ENCODE results near the gene STAB2. TPM values are rescaled to one million over a fixed set of nuclear protein-coding genes. Genes with fewer than 3 reads are reported as not detected.

The STAB2 gene
- total and polyA plus RNA-seq, 9 donors: 0.05 to 9.3 (median 0.86) TPM

GRCh38 chr12:103546959-103547358, 40.1 kb upstream of the STAB2 start:
- no peaks in the 10 kb centered on the region for H3K36me3 ChIP-seq
- no peak overlapping the region for H3K4me3 ChIP-seq
- 63 to 97% (median 92%) methylated on average over 2 of the region's 2 CpGs for WGBS, 3 donors
- H3K27ac ChIP-seq: no peak overlapping the region
- H3K9me3 ChIP-seq: no peaks in the 10 kb centered on the region
- TF ChIP-seq CTCF (IDR thresholded peaks at IDR 0.05): no peak
- no peak for TF ChIP-seq POLR2A (IDR thresholded peaks at IDR 0.05)
- no peak for TF ChIP-seq EP300 (IDR thresholded peaks at IDR 0.05)
- DNase-seq: no peak
- no peaks in the 10 kb centered on the region for H3K4me1 ChIP-seq (ENCODE audit: insufficient read depth)
- no peaks in the 10 kb centered on the region for H3K27me3 ChIP-seq
- intact Hi-C loops (cut with DNase I): loop anchor here in 2 of 4 donors (5.0 to 10.0 kb wide), 4 partner anchors 595 to 662 kb away; no protein-coding TSS in a partner anchor

- 61 to 67% (median 62%) methylated on average over 3 of the region's 3 CpGs for WGBS, 3 donors
- intact Hi-C loops (cut with DNase I): loop anchor here in 2 of 4 donors (5.0 to 10.0 kb wide), 4 partner anchors 595 to 663 kb away; no protein-coding TSS in a partner anchor
- no peaks in the 10 kb centered on the region for H3K4me1 ChIP-seq (ENCODE audit: insufficient read depth)
- no peak for DNase-seq
- no peaks in the 10 kb centered on the region for H3K9me3 ChIP-seq
- no peaks in the 10 kb centered on the region for H3K36me3 ChIP-seq
- no peak overlapping the region for H3K27ac ChIP-seq
- H3K27me3 ChIP-seq: no peaks in the 10 kb centered on the region
- TF ChIP-seq POLR2A (IDR thresholded peaks at IDR 0.05): no peak
- no peak for TF ChIP-seq CTCF (IDR thresholded peaks at IDR 0.05)
- no peak for TF ChIP-seq EP300 (IDR thresholded peaks at IDR 0.05)
- H3K4me3 ChIP-seq: no peak overlapping the region
Observed at GRCh38 chr12:103547376-103547775, 39.7 kb upstream of the STAB2 start.

DNA sequence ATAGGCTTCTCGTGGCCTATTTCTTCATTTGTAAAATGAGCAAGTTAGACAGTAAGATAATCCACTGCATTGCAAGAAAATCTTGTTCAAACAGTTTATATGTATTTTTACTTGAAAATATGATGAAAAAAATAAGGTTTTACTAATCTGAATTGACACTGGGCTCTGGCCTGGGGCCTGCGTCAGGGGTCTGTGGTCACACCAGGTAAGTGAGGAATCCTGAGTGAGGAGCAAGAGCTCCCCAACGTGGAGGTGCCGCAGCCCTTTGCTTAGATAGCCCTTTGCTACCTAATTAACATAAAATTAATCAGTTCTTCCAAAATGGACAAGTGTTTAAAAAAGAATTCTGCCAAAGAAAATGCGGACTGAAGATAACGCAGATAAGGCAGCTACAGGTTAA, 39.1 kb upstream of the STAB2 start:
- Histone ChIP-seq H3K36me3 (no peaks in the 10 kb centered on the region), H3K9me3 (no peaks in the 10 kb centered on the region), H3K27me3 (no peaks in the 10 kb centered on the region), H3K4me3 (no peak overlapping the region), H3K27ac (no peak overlapping the region), H3K4me1 (ENCODE audit: insufficient read depth) (no peaks in the 10 kb centered on the region)
- whole genome bisulfite sequencing, 3 donors: 61 to 71% (median 62%) methylated on average over 6 of the region's 6 CpGs
- intact Hi-C loops (cut with DNase I): loop anchor here in 2 of 4 donors (5.0 to 10.0 kb wide), 4 partner anchors 596 to 663 kb away; no protein-coding TSS in a partner anchor
- TF ChIP-seq EP300 (IDR thresholded peaks at IDR 0.05): no peak
- no peak for DNase-seq

GRCh38 chr12:103548622-103549601, 38.2 kb upstream of the STAB2 start:
- Histone ChIP-seq H3K4me1 (ENCODE audit: insufficient read depth) (no peaks in the 10 kb centered on the region), H3K27me3 (no peaks in the 10 kb centered on the region), H3K27ac (no peak overlapping the region), H3K4me3 (no peak overlapping the region), H3K9me3 (no peaks in the 10 kb centered on the region), H3K36me3 (no peaks in the 10 kb centered on the region)
- 20 to 26% (median 21%) methylated on average over 10 of the region's 10 CpGs for WGBS, 3 donors
- TF ChIP-seq CTCF (IDR thresholded peaks at IDR 0.05) (peak in 2 of 3 donors; percentile 53 to 72), EP300 (IDR thresholded peaks at IDR 0.05) (no peak), POLR2A (IDR thresholded peaks at IDR 0.05) (no peak)
- intact Hi-C loops (cut with DNase I): loop anchor here in 2 of 4 donors (5.0 to 10.0 kb wide), 4 partner anchors 597 to 664 kb away; no protein-coding TSS in a partner anchor
- DNase-seq: peak; percentile 33 to 67 (median 51)

Data from ovary (tissue), 9 donors.